K562 (cell line): ENCODE results near the gene DENND10. TPM values are rescaled to one million over a fixed set of nuclear protein-coding genes. Genes with fewer than 3 reads are reported as not detected.

Experiments used
- ATAC-seq: fragments of 200-7000 bp; cut with Tn5 transposase; 3 replicates; pipeline ENCODE4 v1.9.1; 2020; ENCODE audit warnings: moderate library complexity
- BruUV-seq: library from RNA; stranded (reverse); fragments of 400-500 nt; replicated peaks from 2 replicates; lab custom pipeline; 2021; lab: Mats Ljungman, UMichigan
- CTCF ChIA-PET: fragments of 300-600 bp; formaldehyde crosslinking; extraction: SDS; loops from one replicate; lab custom pipeline; 2021; ENCODE audit warnings: low intra/inter-chr PET ratio; lab: Yijun Ruan, JAX
- POLR2A ChIA-PET: fragments of 300-600, 350-650 bp; sonication (Branson Sonifier 250); formaldehyde crosslinking; extraction: SDS; loops from one replicate; lab custom pipeline; 2021; ENCODE audit warnings: antibody characterized with exemption, inconsistent platforms; lab: Yijun Ruan, JAX
- DNase-seq, 4 experiments: peaks; one replicate each; pipeline versions ENCODE4 v3.0.0 to v3.0.0-alpha.2; 2011 to 2018; ENCODE audit warnings: low spot score in 3 of 4, mixed read lengths in 3 of 4; ENCODE audit errors: extremely low read depth in 1 of 4
- FAIRE-seq: peaks from 2 replicates; lab custom pipeline; 2011; peaks lifted over from hg19 to GRCh38; lab: Jason Lieb, UNC
- H2AFZ ChIP-seq: 2 replicates; pipeline ENCODE4 v1.6.0; 2011; ENCODE audit warnings: low read depth, low read length, control low read depth, inconsistent platforms
- H3K27ac ChIP-seq: fragments of 200-600 bp; 3 replicates; pipeline ENCODE4 v1.8.0; 2011; ENCODE audit warnings: low read depth, mild to moderate bottlenecking, control low read depth, inconsistent platforms, low read length, moderate library complexity, mixed read lengths; ENCODE audit errors: extremely low read depth
- H3K27me3 ChIP-seq, 2 experiments: fragments of 300-600 bp in 1 of 2; 2 replicates in 1 of 2; 3 replicates in 1 of 2; pipeline versions ENCODE4 v1.6.0 to v1.8.0; 2011; ENCODE audit warnings: inconsistent platforms in 2 of 2, low read length in 2 of 2, mild to moderate bottlenecking in 1 of 2, mixed read lengths in 1 of 2, moderate library complexity in 1 of 2; ENCODE audit not compliant: control insufficient read depth in 2 of 2, insufficient read depth in 2 of 2
- H3K36me3 ChIP-seq: fragments of 300-600 bp; 3 replicates; pipeline ENCODE4 v1.8.0; 2011; ENCODE audit warnings: mild to moderate bottlenecking, low read length, inconsistent platforms; ENCODE audit not compliant: control insufficient read depth, insufficient read depth
- H3K4me1 ChIP-seq, 2 experiments: fragments of 200-600 bp in 1 of 2; replicated peaks in 1 of 2; 2 replicates in 1 of 2; 3 replicates in 1 of 2; pipeline versions ENCODE4 v1.5.1 to v1.8.0; 2011; ENCODE audit warnings: inconsistent platforms in 2 of 2, low read length in 2 of 2, mild to moderate bottlenecking in 1 of 2, mixed read lengths in 1 of 2, moderate library complexity in 1 of 2; ENCODE audit not compliant: control insufficient read depth in 2 of 2, insufficient read depth in 2 of 2
- H3K4me2 ChIP-seq: 2 replicates; pipeline ENCODE4 v1.6.1; 2011; ENCODE audit warnings: low read length, control low read depth, inconsistent platforms, mixed read lengths; ENCODE audit not compliant: insufficient read depth
- H3K4me3 ChIP-seq: fragments of 200-600 bp; sonication (generic), shearing (Covaris generic); 2 replicates; pipeline ENCODE4 v1.5.1; 2016; ENCODE audit warnings: control low read depth, inconsistent platforms
- H3K79me2 ChIP-seq: fragments of 200-600 bp; 3 replicates; pipeline ENCODE4 v1.8.0; 2011; ENCODE audit warnings: low read length, inconsistent platforms; ENCODE audit not compliant: control insufficient read depth, insufficient read depth
- H3K9ac ChIP-seq, 2 experiments: 2 replicates each; pipeline versions ENCODE4 v1.6.0 to v1.6.1; 2011; ENCODE audit warnings: low read depth in 2 of 2, low read length in 2 of 2, control low read depth in 1 of 2, inconsistent platforms in 1 of 2, mild to moderate bottlenecking in 1 of 2, mixed read lengths in 1 of 2; ENCODE audit not compliant: insufficient read depth in 1 of 2
- H3K9me1 ChIP-seq: one replicate; pipeline ENCODE4 v1.6.0; 2011; ENCODE audit warnings: inconsistent platforms, mild to moderate bottlenecking, low read length, moderate library complexity; ENCODE audit not compliant: control insufficient read depth, insufficient read depth
- H3K9me3 ChIP-seq: replicated peaks from 2 replicates; pipeline ENCODE4 v1.5.1; 2011; ENCODE audit warnings: low read depth, low read length, inconsistent platforms; ENCODE audit not compliant: control insufficient read depth, insufficient read depth
- H4K20me1 ChIP-seq: replicated peaks from 2 replicates; pipeline ENCODE4 v1.6.1; 2011; ENCODE audit warnings: low read length, inconsistent platforms, mixed read lengths; ENCODE audit not compliant: control insufficient read depth, insufficient read depth
- HNRNPUL1 ChIP-seq: fragments of 200-400 bp; formaldehyde crosslinking; IDR thresholded peaks from 2 replicates; pipeline ENCODE4 v1.6.1; 2017; ENCODE audit warnings: low read length
- MYC ChIP-seq, 2 experiments: fragments of 250-450 bp in 1 of 2; sonication (Bioruptor Pico) in 1 of 2; IDR thresholded peaks; 2 replicates each; pipeline versions ENCODE4 v1.5.1 to v1.6.1; 2012 to 2021; ENCODE audit warnings: low read depth in 2 of 2, borderline replicate concordance in 1 of 2, improper control_type of control experiment in 1 of 2, low read length in 1 of 2, mild to moderate bottlenecking in 1 of 2, moderate library complexity in 1 of 2
- WGBS: fragments of 100-300 bp; shearing (Covaris generic); methylation state at CpG from one replicate; pipeline ENCODE4 v1.1.6; 2016; ENCODE audit warnings: low coverage, mixed read lengths; ENCODE audit not compliant: insufficient coverage; ENCODE audit errors: missing lambda C conversion rate; 5-methylcytosine and 5-hydroxymethylcytosine counted together
- in situ Hi-C: fragments of 300-500 bp; cut with MboI; formaldehyde crosslinking; loops from 4 replicates; pipeline ENCODE4 v1.15.0; 2018; ENCODE audit warnings: inconsistent platforms, mixed read lengths
- intact Hi-C: fragments of 100-400 bp; cut with micrococcal nuclease; formaldehyde crosslinking; loops from 2 replicates; pipeline ENCODE4 v1.14.2; 2022
- polyA plus RNA-seq, 8 experiments: library from polyadenylated mRNA; depleted of rRNA in 4 of 8; stranded (reverse) in 5 of 8; unstranded in 3 of 8; fragments of >200 nt; fragmentation: Nextera tagmentation in 2 of 8; fragmentation: Illumina TruSeq in 1 of 8; extraction: Ambion mirVana in 2 of 8; extraction: Trizol in 1 of 8; gene quantifications; 2 replicates each; pipeline versions ENCODE4 v1.2.1 to v1.2.3, GENCODE V29; 2011 to 2014; ENCODE audit warnings: inconsistent platforms in 1 of 8, missing spikeins in 1 of 8
- total RNA-seq, 7 experiments: library from RNA; depleted of rRNA in 6 of 7; stranded (reverse); fragments of >200 nt in 6 of 7; fragmentation: Illumina TruSeq in 2 of 7; extraction: Trizol in 2 of 7; gene quantifications; 2 replicates each; pipeline versions ENCODE4 v1.2.1 to v1.2.3, GENCODE V29; 2011 to 2021; ENCODE audit warnings: low replicate concordance in 1 of 7
- TF ChIP-seq, protein P1 (sequence below): fragments of 250-450 bp; sonication (Bioruptor Pico); IDR thresholded peaks from 2 replicates; pipeline ENCODE4 v1.8.0; 2022; ENCODE audit warnings: inconsistent platforms, mild to moderate bottlenecking, moderate library complexity, borderline replicate concordance
- TF ChIP-seq, protein P2 (sequence below): sonication (generic); formaldehyde crosslinking; IDR thresholded peaks from 2 replicates; pipeline ENCODE4 v1.8.0; 2022; ENCODE audit warnings: missing genetic modification reagents, mild to moderate bottlenecking, borderline replicate concordance
- TF ChIP-seq, protein P3 (sequence below): fragments of 450-650 bp; formaldehyde crosslinking; IDR thresholded peaks from 2 replicates; pipeline ENCODE4 v1.4.0; 2020; ENCODE audit warnings: mild to moderate bottlenecking, moderate library complexity

DENND10 gene
- total and polyA plus RNA-seq, 9 of the 15 experiments (the other 6 are each of a cell fraction or from before 2014, with no cell fraction given): 9.4 to 20.0 (median 12.5) TPM

DNA sequence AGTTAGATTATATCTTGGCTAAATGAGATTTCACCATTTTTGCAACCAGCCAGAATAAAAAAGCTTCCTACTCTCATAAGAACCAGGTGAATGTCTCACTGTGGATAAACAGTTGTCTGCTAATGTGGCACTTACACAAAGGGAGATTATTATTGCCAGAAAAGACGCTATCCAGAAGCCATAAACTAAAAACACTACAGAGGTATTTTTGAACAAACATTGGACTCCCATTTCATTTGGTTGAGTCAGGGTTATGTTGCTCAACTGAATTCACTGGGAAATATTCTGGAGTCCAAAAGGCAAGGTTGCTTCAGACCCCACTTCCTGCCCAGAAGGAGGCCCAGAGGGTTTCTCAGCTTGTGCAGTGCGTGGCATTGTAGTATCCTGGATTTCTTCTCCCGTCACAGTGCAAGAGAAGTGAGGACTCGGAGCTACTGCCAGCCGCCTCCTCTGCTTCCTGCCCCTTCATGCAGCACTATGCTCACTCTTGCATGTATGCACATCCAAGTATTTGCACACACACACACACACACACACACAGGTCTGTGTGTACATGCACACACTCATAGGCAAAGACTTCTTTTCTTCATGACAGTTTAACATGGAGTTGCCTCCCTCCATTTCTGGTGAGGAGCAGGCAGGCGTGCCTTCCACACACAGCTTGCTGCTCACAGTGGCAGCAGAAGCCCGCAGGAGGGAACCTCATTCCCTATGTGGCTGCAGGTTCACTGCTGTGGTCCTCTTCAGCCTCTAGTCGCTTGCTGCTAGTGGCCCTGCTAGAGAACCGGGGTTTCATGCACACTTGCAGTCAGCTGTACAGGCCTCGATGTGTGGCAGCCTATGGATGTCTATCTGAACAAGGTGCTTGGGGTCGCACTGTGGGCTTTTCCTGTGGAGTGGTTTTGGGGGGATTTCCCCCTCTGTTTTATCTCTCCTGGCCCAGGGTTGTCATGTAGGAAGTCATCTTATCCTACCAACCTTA lies 10.1 kb downstream of the DENND10 start:
- 0 out of 4 replicates have a peak overlapping the region, but pooled peaks of 1 of the 2 experiments have one; percentile 12 for H3K9ac ChIP-seq
- no peaks in the 10 kb centered on the region for H4K20me1 ChIP-seq
- H3K4me3 ChIP-seq: no peak overlapping the region
- DNase-seq (no peak), ATAC-seq (no peak; the same call in 2 of the 3 replicates), FAIRE-seq (no peak)
- no peak overlapping the region for H3K27ac ChIP-seq
- peaks cover 21% of the 10 kb centered on the region; the same call in 2 of the 3 replicates for H3K36me3 ChIP-seq
- 82% methylated on average over 9 of the region's 11 CpGs for WGBS
- CTCF ChIA-PET: no interaction called here
- no TSS peak for BruUV-seq
- H3K27me3 ChIP-seq: no peaks in the 10 kb centered on the region
- H3K4me2 ChIP-seq: no peak overlapping the region
- H3K9me3 ChIP-seq: no peaks in the 10 kb centered on the region
- POLR2A ChIA-PET: no interaction called here
- no peaks in the 10 kb centered on the region for H3K9me1 ChIP-seq
- H3K4me1 ChIP-seq: no peaks in the 10 kb centered on the region
- in situ Hi-C loops (no loop called here), intact Hi-C loops (no loop called here)
- no peaks in the 10 kb centered on the region for H3K79me2 ChIP-seq
- no peak overlapping the region for H2AFZ ChIP-seq
- TF ChIP-seq MYC (IDR thresholded peaks at IDR 0.05; ENCODE audit: low read depth, low read length) (no peak), MYC (CRISPR knock-in tag; IDR thresholded peaks at IDR 0.05; ENCODE audit: borderline replicate concordance, low read depth) (no peak), HNRNPUL1 (no peak)
- TF ChIP-seq, protein P1, sequence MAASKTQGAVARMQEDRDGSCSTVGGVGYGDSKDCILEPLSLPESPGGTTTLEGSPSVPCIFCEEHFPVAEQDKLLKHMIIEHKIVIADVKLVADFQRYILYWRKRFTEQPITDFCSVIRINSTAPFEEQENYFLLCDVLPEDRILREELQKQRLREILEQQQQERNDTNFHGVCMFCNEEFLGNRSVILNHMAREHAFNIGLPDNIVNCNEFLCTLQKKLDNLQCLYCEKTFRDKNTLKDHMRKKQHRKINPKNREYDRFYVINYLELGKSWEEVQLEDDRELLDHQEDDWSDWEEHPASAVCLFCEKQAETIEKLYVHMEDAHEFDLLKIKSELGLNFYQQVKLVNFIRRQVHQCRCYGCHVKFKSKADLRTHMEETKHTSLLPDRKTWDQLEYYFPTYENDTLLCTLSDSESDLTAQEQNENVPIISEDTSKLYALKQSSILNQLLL (CRISPR knock-in tag): no peak
- TF ChIP-seq, protein P2, sequence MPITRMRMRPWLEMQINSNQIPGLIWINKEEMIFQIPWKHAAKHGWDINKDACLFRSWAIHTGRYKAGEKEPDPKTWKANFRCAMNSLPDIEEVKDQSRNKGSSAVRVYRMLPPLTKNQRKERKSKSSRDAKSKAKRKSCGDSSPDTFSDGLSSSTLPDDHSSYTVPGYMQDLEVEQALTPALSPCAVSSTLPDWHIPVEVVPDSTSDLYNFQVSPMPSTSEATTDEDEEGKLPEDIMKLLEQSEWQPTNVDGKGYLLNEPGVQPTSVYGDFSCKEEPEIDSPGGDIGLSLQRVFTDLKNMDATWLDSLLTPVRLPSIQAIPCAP (CRISPR knock-in tag): no peak
- TF ChIP-seq, protein P3, sequence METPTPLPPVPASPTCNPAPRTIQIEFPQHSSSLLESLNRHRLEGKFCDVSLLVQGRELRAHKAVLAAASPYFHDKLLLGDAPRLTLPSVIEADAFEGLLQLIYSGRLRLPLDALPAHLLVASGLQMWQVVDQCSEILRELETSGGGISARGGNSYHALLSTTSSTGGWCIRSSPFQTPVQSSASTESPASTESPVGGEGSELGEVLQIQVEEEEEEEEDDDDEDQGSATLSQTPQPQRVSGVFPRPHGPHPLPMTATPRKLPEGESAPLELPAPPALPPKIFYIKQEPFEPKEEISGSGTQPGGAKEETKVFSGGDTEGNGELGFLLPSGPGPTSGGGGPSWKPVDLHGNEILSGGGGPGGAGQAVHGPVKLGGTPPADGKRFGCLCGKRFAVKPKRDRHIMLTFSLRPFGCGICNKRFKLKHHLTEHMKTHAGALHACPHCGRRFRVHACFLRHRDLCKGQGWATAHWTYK (CRISPR knock-in tag): no peak
